Osteocyte (in vitro differentiated cells): ENCODE data around the gene TMEM123. TPM values are rescaled to one million over a fixed set of nuclear protein-coding genes. Genes with fewer than 3 reads are reported as not detected.

Experiments
- DNase-seq: peaks from one replicate; pipeline ENCODE4 v3.0.0; 2021; ENCODE audit warnings: mixed read lengths; ENCODE audit not compliant: unreplicated experiment; ENCODE audit errors: extremely low spot score
- H3K27ac Mint-ChIP-seq: one replicate; pipeline ENCODE4 v1.8.0; 2021; ENCODE audit warnings: mild to moderate bottlenecking, mixed read lengths; ENCODE audit not compliant: unreplicated experiment
- H3K27me3 Mint-ChIP-seq: one replicate; pipeline ENCODE4 v1.8.0; 2021; ENCODE audit warnings: mixed read lengths; ENCODE audit not compliant: unreplicated experiment
- H3K36me3 Mint-ChIP-seq: one replicate; pipeline ENCODE4 v1.8.0; 2021; ENCODE audit warnings: mixed read lengths; ENCODE audit not compliant: unreplicated experiment
- H3K4me1 Mint-ChIP-seq: one replicate; pipeline ENCODE4 v1.8.0; 2021; ENCODE audit warnings: mixed read lengths; ENCODE audit not compliant: unreplicated experiment
- H3K4me3 Mint-ChIP-seq: one replicate; pipeline ENCODE4 v1.8.0; 2021; ENCODE audit warnings: mild to moderate bottlenecking, moderate library complexity, mixed read lengths; ENCODE audit not compliant: unreplicated experiment
- H3K9me3 Mint-ChIP-seq: one replicate; pipeline ENCODE4 v1.8.0; 2021; ENCODE audit warnings: mixed read lengths; ENCODE audit not compliant: unreplicated experiment
- CTCF ChIP-seq: fragments of 200-600 bp; sonication (generic); IDR thresholded peaks from 2 replicates; pipeline ENCODE4 v1.5.0; 2021; ENCODE audit warnings: antibody characterized with exemption, mild to moderate bottlenecking, moderate library complexity
- total RNA-seq: library from RNA; stranded (reverse); gene quantifications from 2 replicates; pipeline ENCODE4 v1.2.1, GENCODE V29; 2021

The TMEM123 gene
- total RNA-seq, 1 donor from 2014 or later, result 250 TPM

GRCh38 chr11:102489186-102490145, 36.9 kb upstream of the TMEM123 start:
- H3K9me3 Mint-ChIP-seq, result no peaks in the 10 kb centered on the region
- H3K27ac Mint-ChIP-seq, result no peak overlapping the region
- H3K27me3 Mint-ChIP-seq, result no peaks in the 10 kb centered on the region
- TF ChIP-seq CTCF, result no peak
- H3K4me3 Mint-ChIP-seq, result no peak overlapping the region
- no peak for DNase-seq
- peaks cover 20% of the 10 kb centered on the region for H3K4me1 Mint-ChIP-seq
- no peaks in the 10 kb centered on the region for H3K36me3 Mint-ChIP-seq

- DNase-seq, result no peak
- Mint-ChIP-seq H3K36me3 (no peaks in the 10 kb centered on the region), H3K4me3 (no peak overlapping the region), H3K4me1 (peaks cover 20% of the 10 kb centered on the region), H3K9me3 (no peaks in the 10 kb centered on the region), H3K27me3 (no peaks in the 10 kb centered on the region), H3K27ac (no peak overlapping the region)
- no peak for TF ChIP-seq CTCF
Measured at GRCh38 chr11:102488208-102488607, 35.6 kb upstream of the TMEM123 start.

GRCh38 chr11:102487214-102487613, 34.6 kb upstream of the TMEM123 start:
- Mint-ChIP-seq H3K27ac (no peak overlapping the region), H3K27me3 (no peaks in the 10 kb centered on the region), H3K9me3 (no peaks in the 10 kb centered on the region), H3K36me3 (no peaks in the 10 kb centered on the region), H3K4me3 (no peak overlapping the region), H3K4me1 (peaks cover 20% of the 10 kb centered on the region)
- no peak for TF ChIP-seq CTCF
- DNase-seq, result no peak

GRCh38 chr11:102486584-102486983, 34.0 kb upstream of the TMEM123 start:
- Mint-ChIP-seq H3K36me3 (no peaks in the 10 kb centered on the region), H3K27me3 (no peaks in the 10 kb centered on the region), H3K9me3 (no peaks in the 10 kb centered on the region), H3K4me3 (no peak overlapping the region), H3K27ac (no peak overlapping the region), H3K4me1 (peaks cover 20% of the 10 kb centered on the region)
- TF ChIP-seq CTCF, result no peak
- no peak for DNase-seq

- no peak overlapping the region for H3K27ac Mint-ChIP-seq
- no peak overlapping the region for H3K4me3 Mint-ChIP-seq
- H3K4me1 Mint-ChIP-seq, result peaks cover 20% of the 10 kb centered on the region
- no peak for DNase-seq
- H3K9me3 Mint-ChIP-seq, result no peaks in the 10 kb centered on the region
- no peak for TF ChIP-seq CTCF
- no peaks in the 10 kb centered on the region for H3K36me3 Mint-ChIP-seq
- H3K27me3 Mint-ChIP-seq, result no peaks in the 10 kb centered on the region
Measured at GRCh38 chr11:102485095-102485722, 32.6 kb upstream of the TMEM123 start.
